ENCODE data around the gene INSIG1. TPM values are rescaled to one million over a fixed set of nuclear protein-coding genes. Genes with fewer than 3 reads are reported as not detected.
A peak's percentile ranks its signal among the peaks of the same experiment; 100 is the strongest.

INSIG1 gene
- total RNA-seq, 1 donor from 2014 or later = 63.6 TPM

DNA sequence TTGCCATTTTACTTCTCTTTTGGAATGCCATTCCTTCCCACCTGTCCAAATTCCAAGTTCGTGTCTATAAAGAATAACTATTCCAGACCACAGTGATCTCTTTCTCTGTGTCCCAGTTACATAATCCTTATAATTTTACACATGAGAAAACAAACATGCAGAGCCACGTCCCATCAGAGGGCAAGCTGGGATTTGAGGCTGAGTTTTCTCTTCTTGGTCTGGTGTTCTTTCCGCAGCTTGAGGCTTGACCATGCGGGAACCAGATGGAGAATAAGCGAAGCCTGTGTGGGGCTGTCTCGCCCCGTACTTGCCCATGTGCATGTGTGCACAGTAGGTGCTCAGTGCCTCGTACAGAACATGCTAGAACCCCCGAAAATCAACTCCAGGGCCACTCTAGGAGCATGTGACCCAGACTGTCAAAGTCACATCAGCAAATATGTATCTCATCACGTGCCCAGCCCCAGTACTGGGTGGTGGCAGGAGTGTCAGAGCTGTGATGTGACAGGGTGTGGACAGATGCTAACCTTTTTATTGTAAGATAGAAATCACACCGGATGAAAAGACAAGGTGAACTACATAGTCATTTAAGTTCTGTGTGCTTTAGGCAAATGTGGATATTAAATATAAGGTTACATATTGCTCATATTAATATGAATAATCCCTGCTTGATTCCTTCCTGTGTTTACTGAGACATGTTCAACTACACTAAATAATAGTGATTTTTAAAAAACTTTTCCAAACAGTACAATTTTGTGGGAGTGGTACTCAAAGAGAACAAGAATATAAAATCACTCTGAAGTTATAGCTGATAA is 3.2 kb downstream of the INSIG1 start:
- peak; percentile 74 to 75 for DNase-seq (ENCODE audit: extremely low spot score in 2 of 2)
- intact Hi-C loops (cut with DNase I) = no loop called here
- Histone ChIP-seq H3K4me1 (peaks cover 42% of the 10 kb centered on the region), H3K4me3 (no peak overlapping the region), H3K27ac (peak overlapping the region; percentile 95), H3K27me3 (no peaks in the 10 kb centered on the region), H3K36me3 (peaks cover 0 to 25% of the 10 kb centered on the region in 2 donors), H3K9me3 (no peaks in the 10 kb centered on the region)
- TF ChIP-seq POLR2A (IDR thresholded peaks at IDR 0.05) = no peak

DNA sequence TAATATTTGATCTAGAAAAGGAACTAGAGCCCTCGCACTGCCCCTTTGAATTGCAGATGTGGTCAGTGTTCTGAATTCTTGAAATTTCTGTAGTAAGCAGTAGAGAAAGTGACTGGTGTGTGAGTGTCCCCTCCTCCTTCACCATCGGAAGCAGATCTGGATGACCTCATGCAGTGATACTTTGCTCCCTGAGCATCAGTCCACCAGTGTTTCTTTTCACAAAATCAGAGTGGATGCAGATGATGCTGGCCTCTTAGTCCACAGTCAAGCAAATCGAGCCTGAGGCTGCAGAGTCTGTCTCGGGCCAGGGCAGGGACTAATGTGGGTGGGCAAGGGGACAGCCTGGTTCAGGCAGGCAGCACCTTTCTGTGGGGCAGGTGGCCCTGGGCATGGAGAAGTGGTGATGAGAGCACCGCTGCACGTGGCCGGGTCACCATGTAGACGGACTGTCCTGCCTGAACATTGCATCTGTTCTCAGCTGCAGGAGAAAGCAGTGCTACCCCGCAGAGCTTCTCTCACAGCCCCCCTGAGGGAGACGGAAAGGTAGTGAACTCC is 5.4 kb downstream of the INSIG1 start:
- TF ChIP-seq, protein P1, sequence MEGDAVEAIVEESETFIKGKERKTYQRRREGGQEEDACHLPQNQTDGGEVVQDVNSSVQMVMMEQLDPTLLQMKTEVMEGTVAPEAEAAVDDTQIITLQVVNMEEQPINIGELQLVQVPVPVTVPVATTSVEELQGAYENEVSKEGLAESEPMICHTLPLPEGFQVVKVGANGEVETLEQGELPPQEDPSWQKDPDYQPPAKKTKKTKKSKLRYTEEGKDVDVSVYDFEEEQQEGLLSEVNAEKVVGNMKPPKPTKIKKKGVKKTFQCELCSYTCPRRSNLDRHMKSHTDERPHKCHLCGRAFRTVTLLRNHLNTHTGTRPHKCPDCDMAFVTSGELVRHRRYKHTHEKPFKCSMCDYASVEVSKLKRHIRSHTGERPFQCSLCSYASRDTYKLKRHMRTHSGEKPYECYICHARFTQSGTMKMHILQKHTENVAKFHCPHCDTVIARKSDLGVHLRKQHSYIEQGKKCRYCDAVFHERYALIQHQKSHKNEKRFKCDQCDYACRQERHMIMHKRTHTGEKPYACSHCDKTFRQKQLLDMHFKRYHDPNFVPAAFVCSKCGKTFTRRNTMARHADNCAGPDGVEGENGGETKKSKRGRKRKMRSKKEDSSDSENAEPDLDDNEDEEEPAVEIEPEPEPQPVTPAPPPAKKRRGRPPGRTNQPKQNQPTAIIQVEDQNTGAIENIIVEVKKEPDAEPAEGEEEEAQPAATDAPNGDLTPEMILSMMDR (IDR thresholded peaks at IDR 0.05) = no peak
- TF ChIP-seq POLR2A (IDR thresholded peaks at IDR 0.05) (no peak), POLR2AphosphoS5 (IDR thresholded peaks at IDR 0.05; ENCODE audit: insufficient read depth in 1 of 2, low read depth in 1 of 2) (no peak)
- intact Hi-C loops (cut with DNase I) = no loop called here
- no peak overlapping the region for H3K27ac ChIP-seq

GRCh38 chr7:155303897-155304296 is 6.2 kb downstream of the INSIG1 start:
- no peak for DNase-seq (ENCODE audit: extremely low spot score in 2 of 2)
- H3K27me3 ChIP-seq = no peaks in the 10 kb centered on the region
- TF ChIP-seq, protein P1 (IDR thresholded peaks at IDR 0.05) = no peak
- TF ChIP-seq POLR2A (IDR thresholded peaks at IDR 0.05) (no peak), POLR2AphosphoS5 (IDR thresholded peaks at IDR 0.05; ENCODE audit: insufficient read depth in 1 of 2, low read depth in 1 of 2) (no peak)
- H3K9me3 ChIP-seq = no peaks in the 10 kb centered on the region
- H3K4me3 ChIP-seq = no peak overlapping the region
- H3K4me1 ChIP-seq = peaks cover 25% of the 10 kb centered on the region
- no peak overlapping the region for H3K27ac ChIP-seq
- peaks cover 0 to 40% of the 10 kb centered on the region in 2 donors for H3K36me3 ChIP-seq
- intact Hi-C loops (cut with DNase I) = no loop called here

More for the DNA sequence above, 5.4 kb downstream of the INSIG1 start:
- Histone ChIP-seq H3K4me3 (no peak overlapping the region), H3K36me3 (peaks cover 0 to 32% of the 10 kb centered on the region in 2 donors), H3K9me3 (no peaks in the 10 kb centered on the region), H3K27me3 (no peaks in the 10 kb centered on the region), H3K4me1 (peaks cover 30% of the 10 kb centered on the region)
- DNase-seq (ENCODE audit: extremely low spot score in 2 of 2) = no peak

GRCh38 chr7:155305231-155305904 is 7.7 kb downstream of the INSIG1 start:
- DNase-seq (ENCODE audit: extremely low spot score in 2 of 2) = no peak
- TF ChIP-seq POLR2AphosphoS5 (IDR thresholded peaks at IDR 0.05; ENCODE audit: insufficient read depth in 1 of 2, low read depth in 1 of 2) = no peak
- no peak for TF ChIP-seq POLR2A (IDR thresholded peaks at IDR 0.05)
- TF ChIP-seq, protein P1 (IDR thresholded peaks at IDR 0.05) = no peak
- intact Hi-C loops (cut with DNase I) = no loop called here
- no peak overlapping the region for H3K27ac ChIP-seq
- peaks cover 12% of the 10 kb centered on the region for H3K4me1 ChIP-seq
- no peak overlapping the region for H3K4me3 ChIP-seq
- H3K27me3 ChIP-seq = no peaks in the 10 kb centered on the region
- no peaks in the 10 kb centered on the region for H3K9me3 ChIP-seq
- H3K36me3 ChIP-seq = peaks cover 0 to 53% of the 10 kb centered on the region in 2 donors

- DNase-seq (ENCODE audit: extremely low spot score in 2 of 2) = peak in 1 of 2 donors; percentile 71
- H3K36me3 ChIP-seq = peaks cover 0 to 56% of the 10 kb centered on the region in 2 donors
- H3K9me3 ChIP-seq = no peaks in the 10 kb centered on the region
- no peaks in the 10 kb centered on the region for H3K27me3 ChIP-seq
- H3K27ac ChIP-seq = no peak overlapping the region
- no peak overlapping the region for H3K4me3 ChIP-seq
- intact Hi-C loops (cut with DNase I) = no loop called here
- H3K4me1 ChIP-seq = no peaks in the 10 kb centered on the region
- TF ChIP-seq, protein P1 (IDR thresholded peaks at IDR 0.05) = no peak
- TF ChIP-seq POLR2AphosphoS5 (IDR thresholded peaks at IDR 0.05; ENCODE audit: insufficient read depth in 1 of 2, low read depth in 1 of 2) (peak in 1 of 2 donors; percentile 36), POLR2A (IDR thresholded peaks at IDR 0.05) (no peak)
These were observed 9.2 kb downstream of the INSIG1 start for GRCh38 chr7:155306673-155307470.
